Kidney (tissue), 14 donors: ENCODE data around the gene FAM78B. TPM values are rescaled to one million over a fixed set of nuclear protein-coding genes. Genes with fewer than 3 reads are reported as not detected.

ENCODE experiments used
- DNase-seq, 5 donors: peaks; one replicate each; pipeline ENCODE4 v3.0.0-alpha.2; 2013 to 2020
- FAIRE-seq: peaks from 2 replicates; lab custom pipeline; 2012; peaks lifted over from hg19 to GRCh38; lab: Jason Lieb, UNC
- H3K27ac ChIP-seq, 2 donors: one replicate each; pipeline ENCODE4 v1.7.0; 2013; ENCODE audit warnings: low read depth in 2 of 2, low read length in 2 of 2, inconsistent platforms in 1 of 2
- H3K27me3 ChIP-seq: one replicate; pipeline ENCODE4 v1.7.1; 2013; ENCODE audit warnings: low read length, inconsistent platforms; ENCODE audit not compliant: control insufficient read depth, insufficient read depth
- H3K36me3 ChIP-seq, 3 donors: one replicate each; pipeline versions ENCODE4 v1.7.0 to v1.7.1; 2013; ENCODE audit warnings: low read length in 3 of 3, control low read depth in 1 of 3, inconsistent platforms in 1 of 3; ENCODE audit not compliant: insufficient read depth in 3 of 3, control insufficient read depth in 2 of 3
- H3K4me1 ChIP-seq, 3 donors: one replicate each; pipeline versions ENCODE4 v1.7.0 to v1.7.1; 2013; ENCODE audit warnings: low read length in 3 of 3, inconsistent platforms in 1 of 3, low read depth in 1 of 3; ENCODE audit not compliant: control insufficient read depth in 2 of 3, insufficient read depth in 2 of 3
- H3K4me3 ChIP-seq, 3 donors: one replicate each; pipeline versions ENCODE4 v1.7.0 to v1.8.1; 2013; ENCODE audit warnings: low read length in 3 of 3, control low read depth in 1 of 3, inconsistent platforms in 1 of 3
- H3K9ac ChIP-seq, 3 donors: one replicate each; pipeline versions ENCODE4 v1.7.0 to v1.7.1; 2013; ENCODE audit warnings: low read length in 3 of 3, control low read depth in 1 of 3, inconsistent platforms in 1 of 3
- H3K9me3 ChIP-seq, 3 donors: one replicate each; pipeline versions ENCODE4 v1.7.0 to v1.7.1; 2013; ENCODE audit warnings: low read length in 3 of 3, control low read depth in 1 of 3, inconsistent platforms in 1 of 3; ENCODE audit not compliant: control insufficient read depth in 2 of 3, insufficient read depth in 1 of 3
- CTCF ChIP-seq: IDR thresholded peaks from 3 replicates; pipeline ENCODE4 v1.5.1; 2012; ENCODE audit warnings: mild to moderate bottlenecking, moderate library complexity, borderline replicate concordance; ENCODE audit not compliant: insufficient read depth; ENCODE audit errors: extremely low read depth
- intact Hi-C: fragments of 100-400 bp; cut with DNase I; formaldehyde crosslinking; loops from one replicate; pipeline ENCODE4 v1.11.1; 2022
- polyA plus RNA-seq: library from polyadenylated mRNA; stranded (reverse); fragments of 350-450 nt; fragmentation: Illumina TruSeq; extraction: RNeasy Lipid Tissue Mini Kit (QIAGEN cat#74804); gene quantifications from one replicate; pipeline ENCODE4 v1.2.3, GENCODE V29; 2014; ENCODE audit warnings: low read depth, low replicate concordance; ENCODE audit not compliant: insufficient read depth
- total RNA-seq: library from RNA; stranded (reverse); fragmentation: NEBNext Ultra II Directional; extraction: Animal tissue kit (Norgen Biotek cat#: 25700); gene quantifications from one replicate; pipeline ENCODE4 v1.2.1, GENCODE V29; 2021
- donor health status: control.
- donor health status: control.
- donor health status: control.
- donor health status: control.
- donor health status: control.
- donor health status: DM: yes; HTN: yes; CAD: no.
- donor health status: Normal renal cell carcinoma (clear cell type).

Gene FAM78B
- total and polyA plus RNA-seq, 2 donors from 2014 or later: 1.4 TPM

DNA sequence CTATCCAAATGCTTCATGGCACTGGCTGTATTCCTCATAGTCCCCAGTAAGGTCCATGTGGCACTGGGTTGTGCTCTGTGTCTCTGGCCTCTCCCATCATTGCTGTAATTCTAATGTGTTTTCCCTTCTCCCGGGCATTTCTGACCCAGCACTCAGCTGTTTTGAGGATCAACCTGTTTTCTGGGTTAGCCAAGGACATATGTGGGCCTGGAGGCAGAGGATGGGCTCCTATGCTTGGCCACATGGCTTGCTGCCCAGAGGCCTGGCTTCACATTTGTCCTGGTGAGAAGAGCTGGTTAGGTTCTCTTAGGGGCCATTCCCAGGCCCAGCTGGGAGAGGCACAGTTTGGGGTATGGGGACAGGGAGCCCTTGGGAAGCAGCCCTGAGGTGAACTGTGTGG is 103.1 kb downstream of the FAM78B start:
- Histone ChIP-seq H3K4me3 (no peak overlapping the region), H3K36me3 (no peaks in the 10 kb centered on the region), H3K4me1 (no peaks in the 10 kb centered on the region), H3K27me3 (no peaks in the 10 kb centered on the region), H3K27ac (no peak overlapping the region), H3K9ac (no peak overlapping the region), H3K9me3 (no peaks in the 10 kb centered on the region)
- DNase-seq (no peak), FAIRE-seq (no peak)
- intact Hi-C loops: no loop called here
- TF ChIP-seq CTCF: no peak

DNA sequence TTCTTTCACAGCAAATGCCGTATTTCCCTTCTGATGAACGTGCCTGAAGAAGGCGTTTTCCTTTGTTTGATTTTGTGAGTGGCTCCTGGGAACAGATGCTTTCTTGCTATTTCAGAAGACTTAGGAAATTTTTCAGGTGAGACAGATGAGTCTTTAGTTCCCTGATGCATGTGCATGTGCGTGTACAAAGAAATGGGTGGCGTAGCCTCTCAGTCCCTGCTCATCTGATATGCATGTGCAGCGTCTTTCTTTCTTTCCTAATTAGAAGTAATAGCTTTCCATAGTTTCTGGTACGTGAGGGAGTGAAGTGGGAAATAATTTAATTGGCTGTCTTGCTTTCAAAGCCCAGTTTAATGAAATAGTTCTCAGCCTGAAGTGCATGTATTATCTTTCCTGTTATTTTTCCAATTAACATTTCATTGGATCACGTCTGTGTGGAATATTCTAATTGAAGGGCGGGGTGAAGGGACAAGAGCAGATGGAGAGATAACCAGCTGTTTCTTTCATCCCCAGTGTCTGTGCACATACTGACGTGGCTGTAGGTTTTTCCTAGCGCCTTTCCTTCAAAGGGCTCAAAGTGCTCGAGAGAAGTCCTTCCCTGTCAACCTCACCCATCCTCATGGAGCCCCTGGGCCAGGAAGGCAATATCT is 104.3 kb downstream of the FAM78B start:
- H3K9me3 ChIP-seq: no peaks in the 10 kb centered on the region
- no peak for TF ChIP-seq CTCF
- H3K9ac ChIP-seq: no peak overlapping the region
- H3K4me1 ChIP-seq: no peaks in the 10 kb centered on the region
- no peaks in the 10 kb centered on the region for H3K36me3 ChIP-seq
- FAIRE-seq (no peak), DNase-seq (no peak)
- H3K27me3 ChIP-seq: no peaks in the 10 kb centered on the region
- intact Hi-C loops: no loop called here
- no peak overlapping the region for H3K4me3 ChIP-seq
- no peak overlapping the region for H3K27ac ChIP-seq

DNA sequence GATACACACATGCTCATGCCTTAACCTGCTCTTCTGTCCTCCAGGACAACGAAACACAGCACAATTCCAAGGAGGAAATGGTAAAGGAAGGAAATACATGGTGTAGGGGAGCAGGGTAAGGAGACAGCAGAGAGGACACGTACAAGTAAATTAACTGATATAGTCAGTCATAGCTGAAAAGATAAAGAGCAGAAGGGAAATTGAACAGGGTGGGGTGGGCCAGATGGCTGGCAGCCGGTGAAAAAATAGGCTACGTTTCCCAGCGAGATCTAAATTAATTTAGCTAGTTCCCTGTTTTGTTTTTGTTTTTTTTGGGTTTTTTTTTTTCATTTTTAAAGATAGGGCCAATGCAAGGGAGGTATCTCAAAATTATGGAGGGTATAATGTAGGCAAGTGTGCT is 109.2 kb downstream of the FAM78B start:
- intact Hi-C loops: no loop called here
- no peak for TF ChIP-seq CTCF
- H3K4me3 ChIP-seq: no peak overlapping the region
- H3K27ac ChIP-seq: no peak overlapping the region
- no peaks in the 10 kb centered on the region for H3K36me3 ChIP-seq
- DNase-seq (no peak), FAIRE-seq (no peak)
- H3K4me1 ChIP-seq: no peaks in the 10 kb centered on the region
- no peak overlapping the region for H3K9ac ChIP-seq
- H3K9me3 ChIP-seq: no peaks in the 10 kb centered on the region
- no peaks in the 10 kb centered on the region for H3K27me3 ChIP-seq

DNA sequence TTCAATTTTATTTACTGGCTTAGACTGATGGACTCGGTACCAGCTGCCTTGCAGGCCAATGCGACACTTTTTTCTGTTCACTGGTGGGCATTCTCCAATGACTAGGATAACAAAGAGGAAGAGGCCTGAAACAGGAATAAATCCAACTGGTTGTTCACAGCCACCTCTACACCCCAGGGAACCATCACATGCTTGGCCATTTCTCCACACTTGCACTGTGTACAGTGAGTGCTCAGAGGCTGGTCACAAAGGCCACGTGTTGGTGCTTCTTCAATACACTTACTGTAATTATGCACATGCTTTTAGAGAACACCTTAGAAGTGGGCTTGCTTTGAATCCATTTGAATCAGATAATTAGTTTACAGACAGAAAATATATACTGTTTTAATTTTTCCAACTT is 113.4 kb downstream of the FAM78B start:
- DNase-seq: no peak
- no peaks in the 10 kb centered on the region for H3K36me3 ChIP-seq
- H3K9me3 ChIP-seq: no peaks in the 10 kb centered on the region
- H3K27me3 ChIP-seq: no peaks in the 10 kb centered on the region
- intact Hi-C loops: no loop called here
- TF ChIP-seq CTCF: no peak
- H3K4me1 ChIP-seq: no peaks in the 10 kb centered on the region
- no peak overlapping the region for H3K27ac ChIP-seq
- no peak overlapping the region for H3K4me3 ChIP-seq
- FAIRE-seq: no peak
- H3K9ac ChIP-seq: no peak overlapping the region
